DND-41 (cell line): ENCODE measurements around the gene VPS33A.

Experiments
- ATAC-seq: fragments of 200-7000 bp; cut with Tn5 transposase; 3 replicates; pipeline ENCODE4 v1.9.1; 2021; ENCODE audit warnings: low read depth; ENCODE audit not compliant: insufficient read depth
- DNase-seq: peaks from one replicate; pipeline ENCODE4 v3.0.0-alpha.2; 2020
- H2AFZ ChIP-seq: 2 replicates; pipeline ENCODE4 v1.6.0; 2012; ENCODE audit warnings: low read depth, low read length
- H3K27ac ChIP-seq: 2 replicates; pipeline ENCODE4 v1.5.1; 2012; ENCODE audit warnings: low read length, inconsistent platforms
- H3K27me3 ChIP-seq: fragments of 200-600 bp; sonication (generic); 2 replicates; pipeline ENCODE4 v1.6.0; 2012; ENCODE audit warnings: low read length, mild to moderate bottlenecking, inconsistent platforms; ENCODE audit not compliant: insufficient read depth, poor library complexity
- H3K36me3 ChIP-seq: 2 replicates; pipeline ENCODE4 v1.5.1; 2012; ENCODE audit warnings: low read length, inconsistent platforms; ENCODE audit not compliant: insufficient read depth
- H3K4me1 ChIP-seq: 2 replicates; pipeline ENCODE4 v1.5.1; 2012; ENCODE audit warnings: mild to moderate bottlenecking, low read length; ENCODE audit not compliant: insufficient read depth
- H3K4me2 ChIP-seq: 2 replicates; pipeline ENCODE4 v1.6.0; 2012; ENCODE audit warnings: mild to moderate bottlenecking, moderate library complexity, low read length, inconsistent platforms; ENCODE audit not compliant: insufficient read depth
- H3K4me3 ChIP-seq, 2 experiments: fragments of 200-600 bp in 1 of 2; shearing (Covaris generic) in 1 of 2; 2 replicates each; pipeline ENCODE4 v1.5.1; 2012 to 2016; ENCODE audit warnings: inconsistent platforms in 2 of 2, low read length in 2 of 2, mild to moderate bottlenecking in 2 of 2, low read depth in 1 of 2, moderate library complexity in 1 of 2
- H3K79me2 ChIP-seq: 2 replicates; pipeline ENCODE4 v1.6.0; 2012; ENCODE audit warnings: low read length, inconsistent platforms; ENCODE audit not compliant: insufficient read depth
- H3K9ac ChIP-seq: 2 replicates; pipeline ENCODE4 v1.6.0; 2012; ENCODE audit warnings: low read depth, mild to moderate bottlenecking, inconsistent platforms, low read length, moderate library complexity
- H3K9me3 ChIP-seq: 2 replicates; pipeline ENCODE4 v1.5.1; 2012; ENCODE audit warnings: low read length, moderate library complexity, mild to moderate bottlenecking, inconsistent platforms; ENCODE audit not compliant: insufficient read depth, severe bottlenecking
- H4K20me1 ChIP-seq: 2 replicates; pipeline ENCODE4 v1.6.0; 2012; ENCODE audit warnings: low read length; ENCODE audit not compliant: insufficient read depth
- CTCF ChIP-seq: IDR thresholded peaks from 2 replicates; pipeline ENCODE4 v1.5.1; 2012; ENCODE audit warnings: borderline replicate concordance, low read length, moderate library complexity, mild to moderate bottlenecking; ENCODE audit not compliant: poor library complexity, severe bottlenecking; ENCODE audit errors: extremely low read depth
- EZH2 ChIP-seq: IDR thresholded peaks from 3 replicates; pipeline ENCODE4 v1.6.1; 2012; ENCODE audit warnings: borderline replicate concordance, low read depth, mild to moderate bottlenecking, moderate library complexity, low read length, inconsistent platforms; ENCODE audit not compliant: severe bottlenecking

The VPS33A gene

GRCh38 chr12:122298071-122298748, 31.9 kb upstream of the VPS33A start:
- Histone ChIP-seq H3K4me3 (no peak overlapping the region), H4K20me1 (no peaks in the 10 kb centered on the region), H3K9ac (no peak overlapping the region), H3K79me2 (no peaks in the 10 kb centered on the region), H2AFZ (no peak overlapping the region), H3K27me3 (no peaks in the 10 kb centered on the region), H3K4me1 (no peaks in the 10 kb centered on the region), H3K4me2 (no peak overlapping the region), H3K9me3 (no peaks in the 10 kb centered on the region), H3K36me3 (peaks cover 32% of the 10 kb centered on the region), H3K27ac (no peak overlapping the region)
- DNase-seq: no peak
- TF ChIP-seq EZH2 (no peak), CTCF (no peak)
- ATAC-seq: no peak

- Histone ChIP-seq H4K20me1 (no peaks in the 10 kb centered on the region), H3K4me1 (no peaks in the 10 kb centered on the region), H3K79me2 (no peaks in the 10 kb centered on the region), H3K4me3 (no peak overlapping the region), H3K4me2 (no peak overlapping the region), H2AFZ (no peak overlapping the region), H3K27ac (no peak overlapping the region), H3K9me3 (no peaks in the 10 kb centered on the region), H3K36me3 (peaks cover 27% of the 10 kb centered on the region), H3K27me3 (no peaks in the 10 kb centered on the region), H3K9ac (no peak overlapping the region)
- TF ChIP-seq EZH2: no peak
- TF ChIP-seq CTCF: no peak
- DNase-seq: no peak
- no peak for ATAC-seq
Measured at GRCh38 chr12:122297494-122297893, 31.2 kb upstream of the VPS33A start.

- TF ChIP-seq EZH2: no peak
- no peak for TF ChIP-seq CTCF
- Histone ChIP-seq H2AFZ (no peak overlapping the region), H3K4me1 (no peaks in the 10 kb centered on the region), H3K9ac (no peak overlapping the region), H3K79me2 (no peaks in the 10 kb centered on the region), H3K4me3 (no peak overlapping the region), H3K9me3 (no peaks in the 10 kb centered on the region), H3K27me3 (no peaks in the 10 kb centered on the region), H3K27ac (no peak overlapping the region), H3K4me2 (no peak overlapping the region), H3K36me3 (peaks cover 27% of the 10 kb centered on the region), H4K20me1 (no peaks in the 10 kb centered on the region)
- no peak for DNase-seq
- no peak for ATAC-seq
Measured at GRCh38 chr12:122295877-122296276, 29.6 kb upstream of the VPS33A start.
